Left ventricle myocardium inferior (tissue), 1 donor: Measurements from ENCODE around the gene UQCR11. TPM values are rescaled to one million over a fixed set of nuclear protein-coding genes. Genes with fewer than 3 reads are reported as not detected.

ENCODE experiments used
- DNase-seq: peaks from one replicate; pipeline ENCODE4 v3.0.0-alpha.2; 2020
- H3K27ac ChIP-seq: fragments of 200-600 bp; replicated peaks from 2 replicates; pipeline ENCODE4 v1.8.0; 2021
- H3K27me3 ChIP-seq: fragments of 200-600 bp; 2 replicates; pipeline ENCODE4 v1.8.0; 2021; ENCODE audit warnings: low read depth
- H3K36me3 ChIP-seq: fragments of 200-600 bp; 2 replicates; pipeline ENCODE4 v1.8.0; 2021
- H3K4me1 ChIP-seq: fragments of 200-600 bp; 2 replicates; pipeline ENCODE4 v1.8.0; 2021
- H3K4me3 ChIP-seq: fragments of 200-600 bp; 2 replicates; pipeline ENCODE4 v1.8.0; 2021; ENCODE audit warnings: mild to moderate bottlenecking, moderate library complexity
- H3K9me3 ChIP-seq: fragments of 200-600 bp; replicated peaks from 2 replicates; pipeline ENCODE4 v1.8.0; 2021
- CTCF ChIP-seq: fragments of 200-600 bp; IDR thresholded peaks from 2 replicates; pipeline ENCODE4 v1.8.0; 2021; ENCODE audit warnings: antibody characterized with exemption, mild to moderate bottlenecking, borderline replicate concordance
- intact Hi-C: fragments of 100-400 bp; cut with micrococcal nuclease; formaldehyde crosslinking; loops from one replicate; pipeline ENCODE4 v1.11.0; 2022
- total RNA-seq: library from RNA; stranded (reverse); fragmentation: NEBNext Ultra II Directional; extraction: Animal tissue kit (Norgen Biotek cat#: 25700); gene quantifications from one replicate; pipeline ENCODE4 v1.2.1, GENCODE V29; 2021
- donor health status: DM: no; HTN: yes; CAD: no; lungs with severe emphysema.

UQCR11 gene
- total RNA-seq, 1 donor from 2014 or later: 942 TPM

DNA sequence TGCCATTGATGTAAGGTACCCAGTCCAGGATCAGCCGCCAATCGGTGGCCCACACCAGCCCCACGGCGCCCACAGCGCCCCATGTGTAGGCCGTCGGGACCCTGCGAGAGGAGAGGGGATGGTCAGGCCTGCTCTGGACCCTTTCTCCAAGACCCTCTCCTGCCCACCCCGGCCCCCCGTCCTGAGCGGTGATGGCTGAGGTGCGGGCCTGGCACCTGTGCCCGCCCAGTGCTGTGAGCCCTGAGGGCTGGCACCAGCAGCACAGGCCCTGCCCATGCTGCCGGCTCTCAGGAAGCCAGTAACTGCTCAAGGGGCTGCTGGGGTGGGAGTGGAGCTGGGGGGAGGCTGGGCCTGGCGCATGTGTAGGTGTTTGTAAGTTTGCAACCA lies 5.8 kb downstream of the UQCR11 start:
- H3K27ac ChIP-seq: no peak overlapping the region
- peaks cover 26% of the 10 kb centered on the region for H3K4me1 ChIP-seq
- no peak overlapping the region for H3K4me3 ChIP-seq
- peaks cover 60% of the 10 kb centered on the region for H3K36me3 ChIP-seq
- TF ChIP-seq CTCF: no peak
- intact Hi-C loops: no loop called here
- DNase-seq: no peak
- H3K27me3 ChIP-seq: no peaks in the 10 kb centered on the region
- no peaks in the 10 kb centered on the region for H3K9me3 ChIP-seq

DNA sequence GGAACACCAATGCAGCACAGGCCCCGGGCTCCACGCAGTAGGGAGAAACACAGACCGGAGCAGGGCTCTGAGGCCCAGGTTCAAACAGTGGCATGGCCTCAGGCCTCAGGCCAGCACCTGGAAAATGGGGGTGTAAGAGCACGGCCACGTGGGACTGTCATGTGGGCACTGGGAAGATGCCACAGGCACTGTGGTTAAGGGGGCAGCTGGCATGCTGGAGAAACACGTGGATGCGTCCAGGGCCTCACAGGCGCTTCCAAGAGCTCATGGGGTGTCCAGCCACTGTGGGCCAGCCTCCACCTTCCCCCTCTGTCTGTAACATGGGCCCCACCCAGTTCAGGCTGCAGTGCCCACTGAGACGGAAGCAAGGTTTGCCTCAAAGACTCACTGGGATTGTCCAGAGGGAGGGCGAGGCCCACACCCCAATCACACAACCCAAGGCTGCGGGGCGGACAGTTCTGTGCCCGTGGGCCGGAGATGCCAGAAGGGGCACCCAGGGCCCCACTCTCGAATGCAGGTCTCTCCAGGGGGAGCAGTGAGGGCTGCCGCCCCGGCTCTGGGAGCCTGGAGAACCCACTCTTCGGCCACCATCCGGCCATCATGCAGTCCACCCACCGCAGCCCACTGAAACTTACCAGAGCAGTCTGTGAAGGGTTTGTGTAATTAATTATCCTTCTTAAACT lies 6.3 kb downstream of the UQCR11 start:
- H3K27ac ChIP-seq: no peak overlapping the region
- H3K4me3 ChIP-seq: no peak overlapping the region
- H3K27me3 ChIP-seq: no peaks in the 10 kb centered on the region
- H3K36me3 ChIP-seq: peaks cover 61% of the 10 kb centered on the region
- no peak for TF ChIP-seq CTCF
- intact Hi-C loops: no loop called here
- DNase-seq: no peak
- H3K4me1 ChIP-seq: peaks cover 21% of the 10 kb centered on the region
- no peaks in the 10 kb centered on the region for H3K9me3 ChIP-seq

DNA sequence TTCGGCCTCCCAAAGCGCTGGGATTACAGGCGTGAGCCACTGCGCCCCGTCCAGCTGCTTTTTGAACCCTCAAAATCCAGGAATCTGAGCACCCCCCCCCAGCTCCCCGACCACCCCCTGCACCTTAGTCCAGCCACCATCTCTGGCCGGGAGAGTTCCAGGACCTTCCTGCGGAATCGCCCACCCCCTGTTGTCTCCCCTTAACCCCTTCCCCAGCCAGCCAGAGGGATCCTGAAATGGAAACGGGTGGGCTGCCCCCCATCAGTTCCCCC lies 11.8 kb downstream of the UQCR11 start:
- no peak for TF ChIP-seq CTCF
- H3K9me3 ChIP-seq: no peaks in the 10 kb centered on the region
- H3K27me3 ChIP-seq: no peaks in the 10 kb centered on the region
- H3K36me3 ChIP-seq: peaks cover 37% of the 10 kb centered on the region
- DNase-seq: no peak
- intact Hi-C loops: no loop called here
- peak overlapping the region; percentile 92 for H3K4me3 ChIP-seq
- H3K4me1 ChIP-seq: peaks cover 30% of the 10 kb centered on the region
- peak overlapping the region; percentile 99 for H3K27ac ChIP-seq

DNA sequence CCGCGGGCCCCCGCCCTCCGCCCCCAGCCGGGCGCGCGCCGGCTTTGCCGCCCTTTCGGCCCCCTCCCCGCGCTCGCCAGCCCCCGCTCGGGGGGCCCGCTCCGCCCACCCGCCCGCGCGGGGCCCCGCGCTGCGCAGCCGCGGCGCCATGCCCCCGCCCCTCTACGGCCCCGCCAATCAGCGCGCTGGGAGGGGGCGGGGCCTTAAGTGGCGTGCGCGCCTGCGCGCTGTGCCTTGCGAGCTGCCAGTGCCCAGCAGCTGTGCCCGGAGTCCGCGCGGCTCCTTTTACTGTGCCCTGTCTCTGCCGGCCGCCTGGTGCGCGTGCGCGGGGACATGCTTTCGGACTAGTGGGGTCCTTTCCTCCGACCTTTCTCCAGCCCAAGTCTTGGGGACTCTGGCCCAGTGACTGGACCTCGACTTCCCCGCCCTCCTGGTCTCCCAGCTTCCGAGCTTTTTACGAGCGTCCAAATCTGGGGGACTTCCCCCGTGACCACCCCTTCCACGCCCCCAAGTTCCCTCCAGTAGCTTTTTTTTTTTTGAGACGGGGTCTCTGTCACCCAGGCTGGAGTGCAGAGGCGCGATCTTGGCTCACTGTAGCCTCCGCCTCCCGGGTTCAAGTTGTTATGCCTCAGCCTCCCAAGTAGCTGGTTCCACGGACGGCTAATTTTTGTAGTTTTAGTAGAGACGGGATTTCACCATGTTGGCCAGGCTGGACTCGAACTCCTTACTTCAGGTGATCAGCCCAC lies 12.3 kb downstream of the UQCR11 start, which contains the start of gene MBD3:
TSS of gene MBD3 (minus strand) at position 111 of the 746 bp plus-strand sequence. CDS start 234 bp downstream, outside the sequence.
- peak; percentile 93 for DNase-seq
- intact Hi-C loops: no loop called here
- H3K36me3 ChIP-seq: peaks cover 32% of the 10 kb centered on the region

GRCh38 chr19:1592024-1592754 lies 13.1 kb downstream of the UQCR11 start:
- Histone ChIP-seq H3K4me1 (peaks cover 30% of the 10 kb centered on the region), H3K27ac (peak overlapping the region; percentile 99), H3K9me3 (no peaks in the 10 kb centered on the region), H3K4me3 (peak overlapping the region; percentile 92), H3K36me3 (peaks cover 24% of the 10 kb centered on the region), H3K27me3 (no peaks in the 10 kb centered on the region)
- peak; percentile 86 for DNase-seq
- intact Hi-C loops: no loop called here
- TF ChIP-seq CTCF: no peak

More for the DNA sequence above, 12.3 kb downstream of the UQCR11 start, which contains the start of gene MBD3:
- Histone ChIP-seq H3K27ac (peak within 1 kb of the TSS; percentile 99), H3K4me1 (peaks cover 30% of the 10 kb centered on the region), H3K4me3 (peak within 1 kb of the TSS; percentile 92), H3K9me3 (no peaks in the 10 kb centered on the region), H3K27me3 (no peaks in the 10 kb centered on the region)
- peak; percentile 16 for TF ChIP-seq CTCF
